ENCODE measurements around the gene C3.

DNA sequence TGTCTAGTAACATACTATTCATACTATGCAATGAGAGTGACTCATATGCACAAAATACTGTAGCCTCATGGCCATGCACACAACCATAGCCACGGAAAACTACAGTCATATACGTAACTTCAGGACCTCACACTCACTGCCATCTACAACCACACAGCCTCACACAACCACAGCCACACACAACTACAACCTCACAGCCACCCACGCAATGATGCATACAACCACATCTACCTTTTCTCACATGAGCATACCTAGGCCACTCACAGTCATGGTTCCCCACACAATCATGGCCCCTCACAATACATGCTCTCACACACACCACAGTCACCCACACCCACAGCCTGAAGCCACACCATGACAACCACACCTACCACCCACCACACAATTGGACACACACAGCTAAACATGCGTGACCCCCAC lies 41.8 kb downstream of the C3 start:
- TF ChIP-seq, protein P1, sequence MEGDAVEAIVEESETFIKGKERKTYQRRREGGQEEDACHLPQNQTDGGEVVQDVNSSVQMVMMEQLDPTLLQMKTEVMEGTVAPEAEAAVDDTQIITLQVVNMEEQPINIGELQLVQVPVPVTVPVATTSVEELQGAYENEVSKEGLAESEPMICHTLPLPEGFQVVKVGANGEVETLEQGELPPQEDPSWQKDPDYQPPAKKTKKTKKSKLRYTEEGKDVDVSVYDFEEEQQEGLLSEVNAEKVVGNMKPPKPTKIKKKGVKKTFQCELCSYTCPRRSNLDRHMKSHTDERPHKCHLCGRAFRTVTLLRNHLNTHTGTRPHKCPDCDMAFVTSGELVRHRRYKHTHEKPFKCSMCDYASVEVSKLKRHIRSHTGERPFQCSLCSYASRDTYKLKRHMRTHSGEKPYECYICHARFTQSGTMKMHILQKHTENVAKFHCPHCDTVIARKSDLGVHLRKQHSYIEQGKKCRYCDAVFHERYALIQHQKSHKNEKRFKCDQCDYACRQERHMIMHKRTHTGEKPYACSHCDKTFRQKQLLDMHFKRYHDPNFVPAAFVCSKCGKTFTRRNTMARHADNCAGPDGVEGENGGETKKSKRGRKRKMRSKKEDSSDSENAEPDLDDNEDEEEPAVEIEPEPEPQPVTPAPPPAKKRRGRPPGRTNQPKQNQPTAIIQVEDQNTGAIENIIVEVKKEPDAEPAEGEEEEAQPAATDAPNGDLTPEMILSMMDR (IDR thresholded peaks at IDR 0.05), result no peak
- TF ChIP-seq EP300 (IDR thresholded peaks at IDR 0.05), result no peak
